WTC11 (cell line): ENCODE measurements around the gene CLDN22.

ENCODE experiments used
- AFF4 ChIP-seq: sonication (generic); formaldehyde crosslinking; IDR thresholded peaks from 2 replicates; pipeline ENCODE4 v1.8.1; 2023; ENCODE audit warnings: mild to moderate bottlenecking, missing genetic modification reagents, borderline replicate concordance
- ATF3 ChIP-seq: sonication (generic); formaldehyde crosslinking; conservative IDR thresholded peaks from 2 replicates; pipeline ENCODE4 v1.8.1; 2022; ENCODE audit warnings: mild to moderate bottlenecking, missing genetic modification reagents
- CREM ChIP-seq: sonication (generic); formaldehyde crosslinking; IDR thresholded peaks from 2 replicates; pipeline ENCODE4 v1.8.1; 2022; ENCODE audit warnings: mild to moderate bottlenecking, missing genetic modification reagents, moderate library complexity
- CTCF ChIP-seq: fragments of 200-600 bp; IDR thresholded peaks from 2 replicates; pipeline ENCODE4 v1.8.0; 2022; ENCODE audit warnings: antibody characterized with exemption
- HMGXB4 ChIP-seq: sonication (generic); formaldehyde crosslinking; IDR thresholded peaks from 2 replicates; pipeline ENCODE4 v1.8.1; 2023; ENCODE audit warnings: mild to moderate bottlenecking, moderate library complexity, missing genetic modification reagents
- JUN ChIP-seq: sonication (generic); formaldehyde crosslinking; IDR thresholded peaks from 2 replicates; pipeline ENCODE4 v1.8.0; 2023; ENCODE audit warnings: mild to moderate bottlenecking, missing genetic modification reagents
- MXD4 ChIP-seq: fragments of 250-450 bp; sonication (Bioruptor Pico); IDR thresholded peaks from 2 replicates; pipeline ENCODE4 v1.8.0; 2021; ENCODE audit warnings: mild to moderate bottlenecking, moderate library complexity, borderline replicate concordance
- MYBL2 ChIP-seq: sonication (generic); formaldehyde crosslinking; IDR thresholded peaks from 2 replicates; pipeline ENCODE4 v1.8.1; 2023; ENCODE audit warnings: mild to moderate bottlenecking, moderate library complexity, missing genetic modification reagents
- TEAD1 ChIP-seq: sonication (generic); formaldehyde crosslinking; IDR thresholded peaks from 2 replicates; pipeline ENCODE4 v1.8.0; 2022; ENCODE audit warnings: mild to moderate bottlenecking, missing genetic modification reagents
- TEAD4 ChIP-seq: sonication (generic); formaldehyde crosslinking; IDR thresholded peaks from 2 replicates; pipeline ENCODE4 v1.8.0; 2022; ENCODE audit warnings: mild to moderate bottlenecking, missing genetic modification reagents
- ZNF263 ChIP-seq: sonication (generic); formaldehyde crosslinking; IDR thresholded peaks from 2 replicates; pipeline ENCODE4 v1.8.1; 2022; ENCODE audit warnings: low read depth, mild to moderate bottlenecking, moderate library complexity, missing genetic modification reagents
- ZNF416 ChIP-seq: fragments of 250-450 bp; sonication (Bioruptor Pico); IDR thresholded peaks from 2 replicates; pipeline ENCODE4 v1.9.0; 2021; ENCODE audit warnings: mild to moderate bottlenecking, inconsistent platforms
- TF ChIP-seq, protein P1 (sequence below): sonication (generic); formaldehyde crosslinking; IDR thresholded peaks from 2 replicates; pipeline ENCODE4 v1.8.0; 2022; ENCODE audit warnings: mild to moderate bottlenecking, missing genetic modification reagents
- TF ChIP-seq, protein P2 (sequence below): sonication (generic); formaldehyde crosslinking; IDR thresholded peaks from 2 replicates; pipeline ENCODE4 v1.8.0; 2023; ENCODE audit warnings: missing genetic modification reagents

DNA sequence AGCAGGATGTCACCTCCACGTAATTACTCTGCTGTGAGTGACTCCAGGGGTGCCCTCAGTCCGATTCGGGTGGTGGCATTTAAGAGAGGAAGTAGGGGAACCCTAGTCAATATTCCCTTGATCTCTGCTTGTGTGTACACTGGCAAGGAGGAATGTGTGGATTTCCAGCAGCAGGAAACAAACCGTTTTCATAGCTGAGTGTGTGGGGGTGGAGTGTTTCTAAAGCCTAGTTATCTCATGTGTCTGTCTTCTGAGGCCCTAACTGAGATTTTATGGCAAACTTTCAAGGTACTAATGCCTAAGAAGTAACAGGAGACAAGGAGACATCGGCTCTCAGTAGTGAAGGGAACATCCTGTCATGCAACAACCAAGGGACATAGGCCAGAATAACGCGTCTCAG lies 8.8 kb upstream of the CLDN22 start:
- no peak for TF ChIP-seq TEAD4 (CRISPR knock-in tag)
- TF ChIP-seq JUN (CRISPR knock-in tag), result no peak
- TF ChIP-seq CTCF, result no peak
- TF ChIP-seq, protein P1, sequence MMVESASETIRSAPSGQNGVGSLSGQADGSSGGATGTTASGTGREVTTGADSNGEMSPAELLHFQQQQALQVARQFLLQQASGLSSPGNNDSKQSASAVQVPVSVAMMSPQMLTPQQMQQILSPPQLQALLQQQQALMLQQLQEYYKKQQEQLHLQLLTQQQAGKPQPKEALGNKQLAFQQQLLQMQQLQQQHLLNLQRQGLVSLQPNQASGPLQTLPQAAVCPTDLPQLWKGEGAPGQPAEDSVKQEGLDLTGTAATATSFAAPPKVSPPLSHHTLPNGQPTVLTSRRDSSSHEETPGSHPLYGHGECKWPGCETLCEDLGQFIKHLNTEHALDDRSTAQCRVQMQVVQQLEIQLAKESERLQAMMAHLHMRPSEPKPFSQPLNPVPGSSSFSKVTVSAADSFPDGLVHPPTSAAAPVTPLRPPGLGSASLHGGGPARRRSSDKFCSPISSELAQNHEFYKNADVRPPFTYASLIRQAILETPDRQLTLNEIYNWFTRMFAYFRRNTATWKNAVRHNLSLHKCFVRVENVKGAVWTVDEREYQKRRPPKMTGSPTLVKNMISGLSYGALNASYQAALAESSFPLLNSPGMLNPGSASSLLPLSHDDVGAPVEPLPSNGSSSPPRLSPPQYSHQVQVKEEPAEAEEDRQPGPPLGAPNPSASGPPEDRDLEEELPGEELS (CRISPR knock-in tag), result no peak
- TF ChIP-seq HMGXB4 (CRISPR knock-in tag), result no peak
- TF ChIP-seq, protein P2, sequence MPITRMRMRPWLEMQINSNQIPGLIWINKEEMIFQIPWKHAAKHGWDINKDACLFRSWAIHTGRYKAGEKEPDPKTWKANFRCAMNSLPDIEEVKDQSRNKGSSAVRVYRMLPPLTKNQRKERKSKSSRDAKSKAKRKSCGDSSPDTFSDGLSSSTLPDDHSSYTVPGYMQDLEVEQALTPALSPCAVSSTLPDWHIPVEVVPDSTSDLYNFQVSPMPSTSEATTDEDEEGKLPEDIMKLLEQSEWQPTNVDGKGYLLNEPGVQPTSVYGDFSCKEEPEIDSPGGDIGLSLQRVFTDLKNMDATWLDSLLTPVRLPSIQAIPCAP, result no peak
- TF ChIP-seq TEAD1 (CRISPR knock-in tag), result no peak
- no peak for TF ChIP-seq ZNF263 (CRISPR knock-in tag)
- no peak for TF ChIP-seq MYBL2
- no peak for TF ChIP-seq CREM (CRISPR knock-in tag)
- TF ChIP-seq ATF3 (CRISPR knock-in tag), result no peak
- TF ChIP-seq MXD4 (CRISPR knock-in tag), result no peak
- TF ChIP-seq ZNF416, result no peak
- no peak for TF ChIP-seq AFF4 (CRISPR knock-in tag)
